A673 (cell line): ENCODE measurements around the gene NECTIN1.

Experiments used
- EZH2 ChIP-seq: fragments of 200-600 bp; sonication (generic); IDR thresholded peaks from 2 replicates; pipeline ENCODE4 v1.6.1; 2017; ENCODE audit warnings: borderline replicate concordance, low read depth, mild to moderate bottlenecking, mixed read lengths, antibody characterized with exemption, low read length; ENCODE audit not compliant: poor library complexity, severe bottlenecking
- TF ChIP-seq, protein P1 (sequence below): fragments of 300-800, 200-600 bp; sonication (generic); conservative IDR thresholded peaks from 2 replicates; pipeline ENCODE4 v1.5.1; 2017; ENCODE audit warnings: low read depth, mild to moderate bottlenecking, antibody characterized with exemption, low read length, moderate library complexity, mixed read lengths

DNA sequence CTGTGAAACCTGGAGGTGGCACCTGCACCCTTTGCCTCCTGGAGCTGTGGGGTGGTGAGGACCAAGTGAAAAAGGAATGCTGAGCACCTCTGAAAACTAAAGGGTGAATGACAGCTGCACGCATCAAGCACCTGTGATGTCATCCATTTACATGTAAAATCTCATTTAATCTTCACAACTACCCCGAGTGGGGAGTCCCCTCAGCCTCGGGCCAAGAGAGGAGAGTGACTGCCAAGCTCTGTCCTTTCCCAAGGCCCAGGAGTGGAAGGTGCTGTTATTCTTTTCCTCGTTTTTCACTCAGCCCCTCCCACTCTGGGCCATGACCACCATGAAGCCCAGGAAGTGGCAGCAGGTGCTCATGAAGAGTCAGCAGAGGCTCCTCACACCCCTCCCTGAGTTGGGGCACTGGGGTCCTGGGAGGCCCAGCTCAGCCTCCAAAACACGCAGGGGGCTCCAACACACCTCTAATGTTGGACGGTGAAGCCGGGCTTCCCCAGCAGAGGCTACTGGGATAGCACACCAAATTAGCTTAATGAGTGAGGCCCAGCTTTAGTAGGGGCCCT lies 35.7 kb downstream of the NECTIN1 start:
- TF ChIP-seq, protein P1, sequence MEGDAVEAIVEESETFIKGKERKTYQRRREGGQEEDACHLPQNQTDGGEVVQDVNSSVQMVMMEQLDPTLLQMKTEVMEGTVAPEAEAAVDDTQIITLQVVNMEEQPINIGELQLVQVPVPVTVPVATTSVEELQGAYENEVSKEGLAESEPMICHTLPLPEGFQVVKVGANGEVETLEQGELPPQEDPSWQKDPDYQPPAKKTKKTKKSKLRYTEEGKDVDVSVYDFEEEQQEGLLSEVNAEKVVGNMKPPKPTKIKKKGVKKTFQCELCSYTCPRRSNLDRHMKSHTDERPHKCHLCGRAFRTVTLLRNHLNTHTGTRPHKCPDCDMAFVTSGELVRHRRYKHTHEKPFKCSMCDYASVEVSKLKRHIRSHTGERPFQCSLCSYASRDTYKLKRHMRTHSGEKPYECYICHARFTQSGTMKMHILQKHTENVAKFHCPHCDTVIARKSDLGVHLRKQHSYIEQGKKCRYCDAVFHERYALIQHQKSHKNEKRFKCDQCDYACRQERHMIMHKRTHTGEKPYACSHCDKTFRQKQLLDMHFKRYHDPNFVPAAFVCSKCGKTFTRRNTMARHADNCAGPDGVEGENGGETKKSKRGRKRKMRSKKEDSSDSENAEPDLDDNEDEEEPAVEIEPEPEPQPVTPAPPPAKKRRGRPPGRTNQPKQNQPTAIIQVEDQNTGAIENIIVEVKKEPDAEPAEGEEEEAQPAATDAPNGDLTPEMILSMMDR, result no peak
- no peak for TF ChIP-seq EZH2
